ENCODE data around the gene PIEZO1. TPM values are rescaled to one million over a fixed set of nuclear protein-coding genes. Genes with fewer than 3 reads are reported as not detected.

PIEZO1 gene
- total RNA-seq, 5 donors from 2014 or later (not counting 1 experiment from before 2014, with no cell fraction given) = 139 to 274 (median 240) TPM

DNA sequence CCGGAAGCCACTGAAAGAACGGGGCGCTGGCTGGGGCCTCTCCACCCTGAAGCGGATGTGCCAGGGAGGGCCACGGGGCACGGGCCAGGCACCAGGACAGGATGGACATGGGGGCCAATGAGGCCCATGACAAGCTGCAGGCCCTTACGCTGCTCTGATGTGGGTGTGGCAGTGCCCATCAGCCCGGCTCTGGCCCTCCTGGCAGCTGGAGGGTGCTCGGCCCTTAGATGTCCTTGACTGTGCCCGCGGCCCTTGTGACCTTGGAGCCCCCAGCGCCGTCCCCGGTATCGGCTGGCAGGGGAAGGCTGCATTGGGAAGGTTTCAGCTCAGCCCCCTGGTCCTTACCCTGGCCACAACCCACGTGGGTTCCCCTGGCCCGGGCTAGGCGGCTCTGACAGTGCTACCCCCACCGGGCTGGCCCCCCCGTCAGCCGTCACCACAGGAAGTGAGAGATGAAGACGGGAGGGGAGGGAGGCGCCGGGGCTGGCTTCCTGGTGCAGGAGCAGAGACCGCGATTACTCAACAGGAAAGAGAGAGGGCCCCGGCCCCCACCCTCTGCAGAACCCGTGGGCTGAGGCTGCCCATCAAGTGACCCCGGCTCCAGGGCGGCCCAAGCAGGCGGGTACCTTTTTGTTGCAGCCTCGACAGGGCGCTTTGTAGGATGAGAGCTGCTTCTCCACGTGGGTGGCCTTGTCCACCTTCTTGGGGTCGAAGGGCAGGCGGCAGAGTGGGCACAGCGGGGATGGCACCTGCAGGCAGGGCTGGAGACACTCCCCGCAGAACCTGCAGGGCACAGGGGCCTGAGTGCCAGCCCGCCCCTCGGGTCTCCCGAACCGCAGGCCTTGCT is 84.2 kb downstream of the PIEZO1 start:
- Histone ChIP-seq H3K36me3 (ENCODE audit: control insufficient read depth in 2 of 2, extremely low read depth in 1 of 2, insufficient read depth in 1 of 2, low read length in 1 of 2) (peaks cover 15 to 51% of the 10 kb centered on the region in 2 donors), H3K4me3 (ENCODE audit: control insufficient read depth in 1 of 2, extremely low read depth in 1 of 2, low read length in 1 of 2) (peak overlapping the region; percentile 87 to 88), H3K27me3 (replicated peaks in 1 of 2; ENCODE audit: control insufficient read depth in 2 of 2, extremely low read depth in 1 of 2, insufficient read depth in 2 of 2, low read length in 1 of 2) (no peaks in the 10 kb centered on the region), H3K9me3 (no peaks in the 10 kb centered on the region), H3K27ac (ENCODE audit: low read length) (peak overlapping the region; percentile 92), H3K4me1 (ENCODE audit: control insufficient read depth in 1 of 2, extremely low read depth in 1 of 2, insufficient read depth in 2 of 2, low read length in 2 of 2) (peaks cover 38 to 91% of the 10 kb centered on the region in 2 experiments)
- Mint-ChIP-seq H3K27ac (peak overlapping the region; percentile 97), H3K27me3 (no peaks in the 10 kb centered on the region), H3K4me1 (peaks cover 67 to 71% (median 68%) of the 10 kb centered on the region in 3 donors), H3K36me3 (peaks cover 18% of the 10 kb centered on the region), H3K4me3 (peak overlapping the region; percentile 90 to 99 (median 94)), H3K9me3 (no peaks in the 10 kb centered on the region)
- ChIA-PET CTCF (interaction anchor here (0.5 to 1.3 kb wide), 2 partner anchors 16 to 37 kb away, joined by 3 read pairs; no protein-coding TSS in a partner anchor), POLR2A (interaction anchor here in 1 of 2 donors (0.9 kb wide), 1 partner anchor 13 kb away, joined by 4 read pairs; no protein-coding TSS in a partner anchor)
- ATAC-seq (replicated peaks in 1 of 4) = peak; percentile 75 to 78 (median 76)
- peak; percentile 89 to 99 (median 96) for DNase-seq
- under 1% methylated on average over 39 of the region's 42 CpGs for WGBS (ENCODE audit: insufficient coverage)

DNA sequence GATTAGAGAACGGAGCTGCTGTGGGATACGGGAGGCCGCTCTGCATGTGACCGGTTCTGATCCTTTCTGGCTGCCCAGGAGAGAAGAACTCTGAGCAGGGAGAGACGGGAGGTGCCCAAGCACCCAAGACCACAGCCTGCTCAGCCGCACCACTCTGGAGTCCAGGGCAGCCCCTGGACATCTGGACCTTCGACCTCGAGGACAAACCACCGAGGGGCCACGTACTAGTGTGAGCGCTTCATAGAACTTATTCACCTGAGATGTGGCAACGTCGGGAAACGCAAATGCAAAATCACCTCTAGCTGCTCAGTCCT is 84.7 kb downstream of the PIEZO1 start:
- DNase-seq (peak in 2 of 35 experiments; percentile 27 to 57), ATAC-seq (replicated peaks in 1 of 4) (no peak)
- Histone ChIP-seq H3K4me3 (ENCODE audit: control insufficient read depth in 1 of 2, extremely low read depth in 1 of 2, low read length in 1 of 2) (peak overlapping the region; percentile 87 to 88), H3K27ac (ENCODE audit: low read length) (peak overlapping the region; percentile 92), H3K36me3 (ENCODE audit: control insufficient read depth in 2 of 2, extremely low read depth in 1 of 2, insufficient read depth in 1 of 2, low read length in 1 of 2) (peaks cover 21 to 56% of the 10 kb centered on the region in 2 donors), H3K4me1 (ENCODE audit: control insufficient read depth in 1 of 2, extremely low read depth in 1 of 2, insufficient read depth in 2 of 2, low read length in 2 of 2) (peaks cover 37 to 94% of the 10 kb centered on the region in 2 experiments), H3K9me3 (no peaks in the 10 kb centered on the region), H3K27me3 (replicated peaks in 1 of 2; ENCODE audit: control insufficient read depth in 2 of 2, extremely low read depth in 1 of 2, insufficient read depth in 2 of 2, low read length in 1 of 2) (no peaks in the 10 kb centered on the region)
- H3K4me1 Mint-ChIP-seq = peaks cover 64 to 68% (median 66%) of the 10 kb centered on the region in 3 donors
- POLR2A ChIA-PET = no interaction called here
- H3K27me3 Mint-ChIP-seq = no peaks in the 10 kb centered on the region
- no peaks in the 10 kb centered on the region for H3K9me3 Mint-ChIP-seq
- WGBS (ENCODE audit: insufficient coverage) = 15% methylated on average over 14 of the region's 14 CpGs
- CTCF ChIA-PET = interaction anchor here (0.5 to 1.3 kb wide), 2 partner anchors 15 to 36 kb away, joined by 3 read pairs; no protein-coding TSS in a partner anchor
- H3K4me3 Mint-ChIP-seq = peak overlapping the region; percentile 90 to 99 (median 94)
- peaks cover 18% of the 10 kb centered on the region for H3K36me3 Mint-ChIP-seq
- H3K27ac Mint-ChIP-seq = peak overlapping the region; percentile 97

DNA sequence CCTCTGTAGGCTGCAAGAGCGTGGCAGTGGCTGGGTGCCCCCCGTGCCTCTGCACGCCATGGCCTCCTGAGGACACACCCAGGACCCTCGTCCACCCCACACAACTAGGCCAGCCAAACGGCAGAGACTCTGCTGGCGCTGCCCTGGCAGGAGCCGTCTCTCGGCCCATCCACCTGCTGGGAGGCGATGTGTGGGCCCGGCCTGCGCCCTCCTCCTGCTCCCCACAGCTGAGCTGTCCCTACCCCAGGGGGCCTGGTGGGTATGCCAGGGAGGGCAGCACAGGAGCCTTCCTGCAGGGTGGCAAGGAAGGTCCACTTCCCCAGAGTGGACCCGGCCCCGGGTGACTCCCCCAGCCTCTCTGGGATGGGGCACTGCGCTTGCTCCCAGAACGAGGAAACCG is 85.8 kb downstream of the PIEZO1 start:
- H3K9me3 ChIP-seq = no peaks in the 10 kb centered on the region
- H3K4me3 ChIP-seq (ENCODE audit: control insufficient read depth in 1 of 2, extremely low read depth in 1 of 2, low read length in 1 of 2) = peak overlapping the region in 1 of 2 donors; percentile 29
- ATAC-seq (replicated peaks in 1 of 4) = no peak
- Mint-ChIP-seq H3K36me3 (peaks cover 18% of the 10 kb centered on the region), H3K4me3 (peak overlapping the region in 1 of 3 donors; percentile 99), H3K9me3 (no peaks in the 10 kb centered on the region), H3K4me1 (peaks cover 59 to 62% (median 61%) of the 10 kb centered on the region in 3 donors), H3K27me3 (no peaks in the 10 kb centered on the region), H3K27ac (peak overlapping the region; percentile 97)
- DNase-seq = no peak
- peak overlapping the region; percentile 92 for H3K27ac ChIP-seq (ENCODE audit: low read length)
- peaks cover 29 to 93% of the 10 kb centered on the region in 2 experiments for H3K4me1 ChIP-seq (ENCODE audit: control insufficient read depth in 1 of 2, extremely low read depth in 1 of 2, insufficient read depth in 2 of 2, low read length in 2 of 2)
- POLR2A ChIA-PET = no interaction called here
- CTCF ChIA-PET = no interaction called here
- 99% methylated on average over 9 of the region's 16 CpGs for WGBS (ENCODE audit: insufficient coverage)
- H3K36me3 ChIP-seq (ENCODE audit: control insufficient read depth in 2 of 2, extremely low read depth in 1 of 2, insufficient read depth in 1 of 2, low read length in 1 of 2) = peaks cover 25 to 65% of the 10 kb centered on the region in 2 donors
- H3K27me3 ChIP-seq (replicated peaks in 1 of 2; ENCODE audit: control insufficient read depth in 2 of 2, extremely low read depth in 1 of 2, insufficient read depth in 2 of 2, low read length in 1 of 2) = no peaks in the 10 kb centered on the region

DNA sequence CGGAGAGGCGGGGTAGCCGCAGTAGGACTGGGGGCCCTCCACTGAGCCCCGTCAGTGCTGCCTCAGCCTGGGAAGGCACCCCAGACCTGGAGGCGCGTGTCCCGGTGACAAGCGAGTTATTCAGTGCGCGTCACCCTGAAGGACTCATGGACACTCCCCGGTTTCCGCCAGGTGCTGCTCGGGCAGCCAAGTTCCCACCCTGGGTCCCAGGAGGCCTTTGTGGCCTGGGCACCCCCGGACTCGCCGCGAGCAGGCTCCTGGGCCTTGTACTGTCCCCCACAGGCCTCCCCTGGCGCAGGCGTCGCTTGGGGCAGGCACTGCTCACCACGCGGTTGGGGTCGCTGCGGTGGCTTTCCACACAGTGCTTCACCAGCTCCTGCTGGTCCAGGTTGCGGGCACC is 86.4 kb downstream of the PIEZO1 start:
- H3K4me1 ChIP-seq (ENCODE audit: control insufficient read depth in 1 of 2, extremely low read depth in 1 of 2, insufficient read depth in 2 of 2, low read length in 2 of 2) = peaks cover 29 to 93% of the 10 kb centered on the region in 2 experiments
- H3K4me3 Mint-ChIP-seq = peak overlapping the region in 1 of 3 donors; percentile 99
- POLR2A ChIA-PET = no interaction called here
- 94% methylated on average over 21 of the region's 25 CpGs for WGBS (ENCODE audit: insufficient coverage)
- ATAC-seq (replicated peaks in 1 of 4) (no peak), DNase-seq (no peak)
- no peaks in the 10 kb centered on the region for H3K27me3 Mint-ChIP-seq
- no peaks in the 10 kb centered on the region for H3K9me3 ChIP-seq
- H3K36me3 Mint-ChIP-seq = peaks cover 18% of the 10 kb centered on the region
- H3K27ac Mint-ChIP-seq = peak overlapping the region; percentile 75 to 86
- CTCF ChIA-PET = interaction anchor here in 1 of 2 donors (0.6 kb wide), 1 partner anchor 11 kb away, joined by 3 read pairs; no protein-coding TSS in a partner anchor
- H3K36me3 ChIP-seq (ENCODE audit: control insufficient read depth in 2 of 2, extremely low read depth in 1 of 2, insufficient read depth in 1 of 2, low read length in 1 of 2) = peaks cover 25 to 67% of the 10 kb centered on the region in 2 donors
- peaks cover 55 to 60% (median 58%) of the 10 kb centered on the region in 3 donors for H3K4me1 Mint-ChIP-seq
- no peaks in the 10 kb centered on the region for H3K9me3 Mint-ChIP-seq
- H3K27ac ChIP-seq (ENCODE audit: low read length) = peak overlapping the region; percentile 41
- H3K4me3 ChIP-seq (ENCODE audit: control insufficient read depth in 1 of 2, extremely low read depth in 1 of 2, low read length in 1 of 2) = peak overlapping the region in 1 of 2 donors; percentile 7
- H3K27me3 ChIP-seq (replicated peaks in 1 of 2; ENCODE audit: control insufficient read depth in 2 of 2, extremely low read depth in 1 of 2, insufficient read depth in 2 of 2, low read length in 1 of 2) = no peaks in the 10 kb centered on the region

DNA sequence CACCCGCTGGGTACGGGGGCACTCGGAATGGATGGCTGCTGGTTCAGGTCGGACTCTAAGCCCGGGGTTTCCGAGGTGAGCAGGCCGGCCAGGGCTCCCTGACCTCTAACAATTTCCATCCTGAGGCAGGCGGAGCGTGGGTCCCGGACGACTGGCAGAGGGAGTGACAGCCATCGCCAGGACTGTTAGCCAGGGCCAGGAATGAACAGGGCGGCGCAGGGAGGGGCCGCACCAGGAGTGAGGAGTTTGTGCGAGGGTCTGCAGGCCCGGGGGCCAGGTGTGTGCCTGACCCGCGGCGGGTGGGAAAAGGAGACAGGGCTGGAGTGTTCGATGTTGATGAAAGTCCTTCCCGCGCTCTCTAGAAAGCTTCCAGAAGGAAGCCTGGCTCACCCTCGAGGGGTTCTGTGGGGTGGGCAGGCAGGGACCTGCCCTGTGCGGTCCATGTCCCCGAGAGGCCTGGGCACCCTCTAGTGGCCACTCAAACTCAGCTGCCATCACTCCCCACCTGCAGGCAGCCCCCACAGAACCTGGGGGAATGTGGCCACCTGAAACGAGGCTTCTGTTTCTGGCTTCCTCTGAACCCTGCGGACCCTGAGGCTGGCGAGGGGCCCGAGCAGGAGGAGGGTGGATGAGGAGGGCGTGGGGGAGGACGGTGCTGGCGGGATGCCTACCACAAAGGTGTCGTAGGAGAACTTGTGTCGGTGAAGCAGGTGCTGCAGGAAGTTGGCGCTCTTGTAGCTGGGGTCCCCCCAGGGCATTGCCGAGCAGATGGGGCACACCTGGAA is 87.0 kb downstream of the PIEZO1 start:
- ChIA-PET POLR2A (no interaction called here), CTCF (interaction anchor here in 1 of 2 donors (0.6 kb wide), 1 partner anchor 10 kb away, joined by 3 read pairs; no protein-coding TSS in a partner anchor)
- peak overlapping the region in 1 of 3 donors; percentile 65 for H3K4me3 Mint-ChIP-seq
- DNase-seq (peak in 4 of 35 experiments; percentile 33 to 49 (median 38)), ATAC-seq (replicated peaks in 1 of 4) (no peak)
- Histone ChIP-seq H3K36me3 (ENCODE audit: control insufficient read depth in 2 of 2, extremely low read depth in 1 of 2, insufficient read depth in 1 of 2, low read length in 1 of 2) (peaks cover 25 to 67% of the 10 kb centered on the region in 2 donors), H3K9me3 (no peaks in the 10 kb centered on the region), H3K27ac (ENCODE audit: low read length) (peak overlapping the region; percentile 41), H3K4me1 (ENCODE audit: control insufficient read depth in 1 of 2, extremely low read depth in 1 of 2, insufficient read depth in 2 of 2, low read length in 2 of 2) (peaks cover 34 to 93% of the 10 kb centered on the region in 2 experiments), H3K4me3 (ENCODE audit: control insufficient read depth in 1 of 2, extremely low read depth in 1 of 2, low read length in 1 of 2) (peak overlapping the region in 1 of 2 donors; percentile 7), H3K27me3 (replicated peaks in 1 of 2; ENCODE audit: control insufficient read depth in 2 of 2, extremely low read depth in 1 of 2, insufficient read depth in 2 of 2, low read length in 1 of 2) (no peaks in the 10 kb centered on the region)
- H3K36me3 Mint-ChIP-seq = peaks cover 15% of the 10 kb centered on the region
- peaks cover 50 to 59% (median 56%) of the 10 kb centered on the region in 3 donors for H3K4me1 Mint-ChIP-seq
- no peaks in the 10 kb centered on the region for H3K9me3 Mint-ChIP-seq
- peak overlapping the region; percentile 83 to 86 for H3K27ac Mint-ChIP-seq
- WGBS (ENCODE audit: insufficient coverage) = 68% methylated on average over 23 of the region's 37 CpGs
- H3K27me3 Mint-ChIP-seq = no peaks in the 10 kb centered on the region
